ENCODE results near the gene CREB3L4.

- TF ChIP-seq CTCF (IDR thresholded peaks at IDR 0.05) (no peak), POLR2A (IDR thresholded peaks at IDR 0.05) (no peak), POLR2AphosphoS5 (IDR thresholded peaks at IDR 0.05; ENCODE audit: insufficient read depth in 1 of 2, low read depth in 1 of 2) (no peak)
These were observed 27.5 kb downstream of the CREB3L4 start for GRCh38 chr1:153995202-153995601.
